HEK293 (cell line): ENCODE results near the gene SIM2.
A peak's percentile ranks its signal among the peaks of the same experiment; 100 is the strongest.

Experiments
- CTCF ChIA-PET: fragments of 350-600 bp; formaldehyde crosslinking; extraction: SDS; loops from one replicate; lab custom pipeline; 2021; ENCODE audit warnings: antibody characterized with exemption; lab: Yijun Ruan, JAX
- POLR2A ChIA-PET: fragments of 300-600 bp; formaldehyde crosslinking; extraction: SDS; loops from one replicate; lab custom pipeline; 2020; ENCODE audit warnings: antibody characterized with exemption, inconsistent platforms; lab: Yijun Ruan, JAX
- H3K27ac ChIP-seq: fragments of 200-500 bp; sonication (Bioruptor generic); 2 replicates; pipeline ENCODE4 v1.5.1; 2014; ENCODE audit warnings: low read depth, low read length, control low read depth, inconsistent platforms; ENCODE audit errors: extremely low read depth
- H3K36me3 ChIP-seq, 2 experiments: fragments of 200-500 bp in 1 of 2; sonication (Bioruptor generic) in 1 of 2; 1 replicate in 1 of 2; 2 replicates in 1 of 2; pipeline ENCODE4 v1.5.1; 2014 to 2017; ENCODE audit warnings: inconsistent platforms in 2 of 2, low read length in 2 of 2; ENCODE audit not compliant: control insufficient read depth in 2 of 2, insufficient read depth in 1 of 2
- H3K4me1 ChIP-seq: fragments of 200-500 bp; sonication (Bioruptor generic); 2 replicates; pipeline ENCODE4 v1.5.1; 2014; ENCODE audit warnings: mild to moderate bottlenecking, low read length, inconsistent platforms; ENCODE audit not compliant: control insufficient read depth, insufficient read depth
- H3K4me3 ChIP-seq: 2 replicates; pipeline ENCODE4 v1.5.1; 2011; ENCODE audit warnings: low read depth, mild to moderate bottlenecking, control low read depth, low read length, moderate library complexity
- H3K9me3 ChIP-seq: fragments of 200-500 bp; sonication (Bioruptor generic); 2 replicates; pipeline ENCODE4 v1.5.1; 2014; ENCODE audit warnings: low read depth, low read length, inconsistent platforms; ENCODE audit not compliant: control insufficient read depth, insufficient read depth
- GLI2 ChIP-seq: fragments of 450-650 bp; formaldehyde crosslinking; IDR thresholded peaks from 2 replicates; pipeline ENCODE4; 2017; ENCODE audit warnings: missing biosample characterization, missing genetic modification characterization, low read depth, borderline replicate concordance
- GLIS2 ChIP-seq: fragments of 450-650 bp; formaldehyde crosslinking; IDR thresholded peaks from 2 replicates; pipeline ENCODE4 v1.5.1; 2016; ENCODE audit warnings: missing biosample characterization, missing genetic modification characterization
- IKZF3 ChIP-seq: fragments of 450-650 bp; IDR thresholded peaks from 2 replicates; pipeline ENCODE4 v1.5.0; 2018; ENCODE audit warnings: missing biosample characterization, mild to moderate bottlenecking, missing genetic modification characterization, moderate library complexity
- KLF1 ChIP-seq: fragments of 450-650 bp; formaldehyde crosslinking; IDR thresholded peaks from 2 replicates; pipeline ENCODE4 v1.5.1; 2016; ENCODE audit warnings: missing biosample characterization, missing genetic modification characterization
- KLF10 ChIP-seq: fragments of 450-650 bp; IDR thresholded peaks from 2 replicates; pipeline ENCODE4 v1.5.1; 2018; ENCODE audit warnings: missing biosample characterization, mild to moderate bottlenecking, missing genetic modification characterization
- KLF16 ChIP-seq: fragments of 450-650 bp; formaldehyde crosslinking; IDR thresholded peaks from 2 replicates; pipeline ENCODE4 v1.5.1; 2017; ENCODE audit warnings: missing biosample characterization, missing genetic modification characterization
- MYNN ChIP-seq: fragments of 450-650 bp; formaldehyde crosslinking; IDR thresholded peaks from 2 replicates; pipeline ENCODE4 v1.5.1; 2016; ENCODE audit warnings: missing biosample characterization, missing genetic modification characterization, borderline replicate concordance
- OVOL3 ChIP-seq: fragments of 450-650 bp; formaldehyde crosslinking; IDR thresholded peaks from 2 replicates; pipeline ENCODE4 v1.5.1; 2016; ENCODE audit warnings: missing biosample characterization, missing genetic modification characterization
- PRDM1 ChIP-seq: fragments of 450-650 bp; formaldehyde crosslinking; IDR thresholded peaks from 2 replicates; pipeline ENCODE4; 2016; ENCODE audit warnings: missing biosample characterization, missing genetic modification characterization
- SCRT2 ChIP-seq: fragments of 450-650 bp; formaldehyde crosslinking; IDR thresholded peaks from 2 replicates; pipeline ENCODE4 v1.5.1; 2016; ENCODE audit warnings: missing biosample characterization, missing genetic modification characterization
- SP2 ChIP-seq: fragments of 450-650 bp; formaldehyde crosslinking; IDR thresholded peaks from 2 replicates; pipeline ENCODE4 v1.5.1; 2016; ENCODE audit warnings: missing biosample characterization, missing genetic modification characterization
- SP3 ChIP-seq: fragments of 450-650 bp; formaldehyde crosslinking; IDR thresholded peaks from 2 replicates; pipeline ENCODE4 v1.5.1; 2016; ENCODE audit warnings: missing biosample characterization, missing genetic modification characterization
- ZBTB8A ChIP-seq: fragments of 450-650 bp; formaldehyde crosslinking; IDR thresholded peaks from 2 replicates; pipeline ENCODE4 v1.5.1; 2016; ENCODE audit warnings: missing biosample characterization, missing genetic modification characterization
- ZFHX2 ChIP-seq: fragments of 450-650 bp; formaldehyde crosslinking; conservative IDR thresholded peaks from 2 replicates; pipeline ENCODE4 v1.5.1; 2016; ENCODE audit warnings: missing biosample characterization, missing genetic modification characterization
- ZFP41 ChIP-seq: fragments of 450-650 bp; formaldehyde crosslinking; IDR thresholded peaks from 2 replicates; pipeline ENCODE4 v1.5.1; 2016; ENCODE audit warnings: missing biosample characterization, missing genetic modification characterization, borderline replicate concordance
- ZFP69B ChIP-seq: fragments of 450-650 bp; formaldehyde crosslinking; IDR thresholded peaks from 2 replicates; pipeline ENCODE4 v1.5.1; 2016; ENCODE audit warnings: missing biosample characterization, missing genetic modification characterization
- ZIC2 ChIP-seq: fragments of 450-650 bp; formaldehyde crosslinking; IDR thresholded peaks from 2 replicates; pipeline ENCODE4 v1.5.1; 2016; ENCODE audit warnings: missing biosample characterization, missing genetic modification characterization
- ZNF169 ChIP-seq: fragments of 450-650 bp; formaldehyde crosslinking; IDR thresholded peaks from 2 replicates; pipeline ENCODE4 v1.5.1; 2016; ENCODE audit warnings: missing biosample characterization, missing genetic modification characterization
- ZNF335 ChIP-seq: fragments of 450-650 bp; formaldehyde crosslinking; conservative IDR thresholded peaks from 2 replicates; pipeline ENCODE4 v1.5.1; 2016; ENCODE audit warnings: missing biosample characterization, missing genetic modification characterization
- ZNF423 ChIP-seq: fragments of 450-650 bp; formaldehyde crosslinking; IDR thresholded peaks from 2 replicates; pipeline ENCODE4 v1.5.1; 2016; ENCODE audit warnings: missing biosample characterization, missing genetic modification characterization
- ZNF473 ChIP-seq: fragments of 450-650 bp; formaldehyde crosslinking; IDR thresholded peaks from 2 replicates; pipeline ENCODE4 v1.5.1; 2017; ENCODE audit warnings: missing biosample characterization, missing genetic modification characterization
- ZNF596 ChIP-seq: fragments of 450-650 bp; IDR thresholded peaks from 2 replicates; pipeline ENCODE4 v1.5.0; 2018; ENCODE audit warnings: missing biosample characterization, mild to moderate bottlenecking, missing genetic modification characterization, moderate library complexity
- ZNF600 ChIP-seq: fragments of 450-650 bp; formaldehyde crosslinking; IDR thresholded peaks from 2 replicates; pipeline ENCODE4 v1.5.1; 2016; ENCODE audit warnings: missing biosample characterization, missing genetic modification characterization
- ZNF658 ChIP-seq: fragments of 450-650 bp; formaldehyde crosslinking; IDR thresholded peaks from 2 replicates; pipeline ENCODE4; 2016; ENCODE audit warnings: missing biosample characterization, missing genetic modification characterization
- ZNF677 ChIP-seq: fragments of 450-650 bp; IDR thresholded peaks from 2 replicates; pipeline ENCODE4 v1.5.0; 2018; ENCODE audit warnings: missing biosample characterization, mild to moderate bottlenecking, missing genetic modification characterization, moderate library complexity
- ZNF747 ChIP-seq: fragments of 450-650 bp; formaldehyde crosslinking; IDR thresholded peaks from 2 replicates; pipeline ENCODE4 v1.5.1; 2016; ENCODE audit warnings: missing biosample characterization, missing genetic modification characterization
- ZNF776 ChIP-seq: fragments of 450-650 bp; formaldehyde crosslinking; IDR thresholded peaks from 2 replicates; pipeline ENCODE4 v1.5.0; 2017; ENCODE audit warnings: missing biosample characterization, missing genetic modification characterization, borderline replicate concordance
- TF ChIP-seq, protein P1 (sequence below): fragments of 450-650 bp; formaldehyde crosslinking; IDR thresholded peaks from 2 replicates; pipeline ENCODE4 v1.5.1; 2016; ENCODE audit warnings: missing biosample characterization, missing genetic modification characterization
- TF ChIP-seq, protein P2 (sequence below): fragments of 450-650 bp; formaldehyde crosslinking; IDR thresholded peaks from 2 replicates; pipeline ENCODE4 v1.5.1; 2016; ENCODE audit warnings: missing biosample characterization, missing genetic modification characterization
- TF ChIP-seq, protein P3 (sequence below): fragments of 450-650 bp; formaldehyde crosslinking; IDR thresholded peaks from 2 replicates; pipeline ENCODE4 v1.5.1; 2016; ENCODE audit warnings: missing biosample characterization, missing genetic modification characterization, low read depth
- TF ChIP-seq, protein P4 (sequence below): sonication (generic); formaldehyde crosslinking; IDR thresholded peaks from 2 replicates; pipeline ENCODE4 v1.8.1; 2022; ENCODE audit warnings: mild to moderate bottlenecking, moderate library complexity, missing genetic modification reagents

Gene SIM2

DNA sequence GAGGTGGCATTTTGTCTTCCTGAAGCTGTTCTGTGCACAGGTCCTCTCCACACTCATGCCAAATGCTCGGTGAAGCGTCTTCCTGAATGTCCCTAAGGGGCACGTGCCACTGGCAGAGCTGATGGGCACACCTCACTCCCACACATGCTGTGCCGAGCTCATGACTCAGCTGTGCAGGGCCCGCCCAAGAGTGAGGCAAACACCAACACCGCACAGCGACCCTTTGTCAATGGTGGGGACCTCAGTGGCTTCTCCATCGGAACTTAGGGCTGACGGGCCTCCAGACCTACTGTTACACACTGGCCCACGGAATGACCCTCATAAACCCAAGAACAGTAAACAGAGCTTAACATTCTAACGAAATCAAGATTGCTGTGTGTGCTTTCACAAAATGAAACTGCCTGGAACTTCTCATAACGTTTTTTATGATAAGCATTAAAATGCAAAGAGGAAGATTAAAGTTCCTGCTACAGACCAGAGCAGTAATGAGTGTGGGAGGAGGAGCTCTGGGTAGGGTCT lies 89.3 kb downstream of the SIM2 start (continued):
- TF ChIP-seq, protein P1, sequence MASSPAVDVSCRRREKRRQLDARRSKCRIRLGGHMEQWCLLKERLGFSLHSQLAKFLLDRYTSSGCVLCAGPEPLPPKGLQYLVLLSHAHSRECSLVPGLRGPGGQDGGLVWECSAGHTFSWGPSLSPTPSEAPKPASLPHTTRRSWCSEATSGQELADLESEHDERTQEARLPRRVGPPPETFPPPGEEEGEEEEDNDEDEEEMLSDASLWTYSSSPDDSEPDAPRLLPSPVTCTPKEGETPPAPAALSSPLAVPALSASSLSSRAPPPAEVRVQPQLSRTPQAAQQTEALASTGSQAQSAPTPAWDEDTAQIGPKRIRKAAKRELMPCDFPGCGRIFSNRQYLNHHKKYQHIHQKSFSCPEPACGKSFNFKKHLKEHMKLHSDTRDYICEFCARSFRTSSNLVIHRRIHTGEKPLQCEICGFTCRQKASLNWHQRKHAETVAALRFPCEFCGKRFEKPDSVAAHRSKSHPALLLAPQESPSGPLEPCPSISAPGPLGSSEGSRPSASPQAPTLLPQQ: peak; percentile 78; the same call in 1 of the 2 replicates
- peak; percentile 61 for TF ChIP-seq ZIC2 (tag by site-specific recombination)
- TF ChIP-seq, protein P2, sequence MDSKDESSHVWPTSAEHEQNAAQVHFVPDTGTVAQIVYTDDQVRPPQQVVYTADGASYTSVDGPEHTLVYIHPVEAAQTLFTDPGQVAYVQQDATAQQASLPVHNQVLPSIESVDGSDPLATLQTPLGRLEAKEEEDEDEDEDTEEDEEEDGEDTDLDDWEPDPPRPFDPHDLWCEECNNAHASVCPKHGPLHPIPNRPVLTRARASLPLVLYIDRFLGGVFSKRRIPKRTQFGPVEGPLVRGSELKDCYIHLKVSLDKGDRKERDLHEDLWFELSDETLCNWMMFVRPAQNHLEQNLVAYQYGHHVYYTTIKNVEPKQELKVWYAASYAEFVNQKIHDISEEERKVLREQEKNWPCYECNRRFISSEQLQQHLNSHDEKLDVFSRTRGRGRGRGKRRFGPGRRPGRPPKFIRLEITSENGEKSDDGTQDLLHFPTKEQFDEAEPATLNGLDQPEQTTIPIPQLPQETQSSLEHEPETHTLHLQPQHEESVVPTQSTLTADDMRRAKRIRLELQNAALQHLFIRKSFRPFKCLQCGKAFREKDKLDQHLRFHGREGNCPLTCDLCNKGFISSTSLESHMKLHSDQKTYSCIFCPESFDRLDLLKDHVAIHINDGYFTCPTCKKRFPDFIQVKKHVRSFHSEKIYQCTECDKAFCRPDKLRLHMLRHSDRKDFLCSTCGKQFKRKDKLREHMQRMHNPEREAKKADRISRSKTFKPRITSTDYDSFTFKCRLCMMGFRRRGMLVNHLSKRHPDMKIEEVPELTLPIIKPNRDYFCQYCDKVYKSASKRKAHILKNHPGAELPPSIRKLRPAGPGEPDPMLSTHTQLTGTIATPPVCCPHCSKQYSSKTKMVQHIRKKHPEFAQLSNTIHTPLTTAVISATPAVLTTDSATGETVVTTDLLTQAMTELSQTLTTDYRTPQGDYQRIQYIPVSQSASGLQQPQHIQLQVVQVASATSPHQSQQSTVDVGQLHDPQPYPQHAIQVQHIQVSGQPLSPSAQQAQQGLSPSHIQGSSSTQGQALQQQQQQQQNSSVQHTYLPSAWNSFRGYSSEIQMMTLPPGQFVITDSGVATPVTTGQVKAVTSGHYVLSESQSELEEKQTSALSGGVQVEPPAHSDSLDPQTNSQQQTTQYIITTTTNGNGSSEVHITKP: peak; percentile 58; the same call in 1 of the 2 replicates
- TF ChIP-seq GLIS2 (tag by site-specific recombination): peak; percentile 29; the same call in 1 of the 2 replicates
- no peak for TF ChIP-seq ZFP41 (tag by site-specific recombination)
- no peak for TF ChIP-seq PRDM1
- peak; percentile 68 for TF ChIP-seq ZNF600 (tag by site-specific recombination)
- peak; percentile 83 for TF ChIP-seq ZFHX2 (tag by site-specific recombination)
- no peak for TF ChIP-seq ZNF776 (tag by site-specific recombination)
- TF ChIP-seq ZFP69B: peak; percentile 63
- no peak for TF ChIP-seq ZNF658
- peak; percentile 53; the same call in 1 of the 2 replicates for TF ChIP-seq ZNF423 (tag by site-specific recombination)
- TF ChIP-seq KLF16 (tag by site-specific recombination): peak; percentile 43; the same call in 1 of the 2 replicates
- TF ChIP-seq SP3 (tag by site-specific recombination): peak; percentile 17; the same call in 1 of the 2 replicates
- TF ChIP-seq ZNF677: no peak
- TF ChIP-seq GLI2 (tag by site-specific recombination): no peak
- no peak for TF ChIP-seq SCRT2 (tag by site-specific recombination)
- TF ChIP-seq ZNF169 (tag by site-specific recombination): no peak
- TF ChIP-seq KLF10 (tag by site-specific recombination): no peak
- no peak for TF ChIP-seq MYNN (tag by site-specific recombination)
- TF ChIP-seq ZBTB8A (tag by site-specific recombination): 0 out of 2 replicates have a peak, but pooled peaks have one; percentile 16
- TF ChIP-seq IKZF3 (tag by site-specific recombination): 0 out of 2 replicates have a peak, but pooled peaks have one; percentile 12
- peak; percentile 61 for TF ChIP-seq ZNF335 (tag by site-specific recombination)
- peak; percentile 73 for TF ChIP-seq KLF1 (tag by site-specific recombination)

DNA sequence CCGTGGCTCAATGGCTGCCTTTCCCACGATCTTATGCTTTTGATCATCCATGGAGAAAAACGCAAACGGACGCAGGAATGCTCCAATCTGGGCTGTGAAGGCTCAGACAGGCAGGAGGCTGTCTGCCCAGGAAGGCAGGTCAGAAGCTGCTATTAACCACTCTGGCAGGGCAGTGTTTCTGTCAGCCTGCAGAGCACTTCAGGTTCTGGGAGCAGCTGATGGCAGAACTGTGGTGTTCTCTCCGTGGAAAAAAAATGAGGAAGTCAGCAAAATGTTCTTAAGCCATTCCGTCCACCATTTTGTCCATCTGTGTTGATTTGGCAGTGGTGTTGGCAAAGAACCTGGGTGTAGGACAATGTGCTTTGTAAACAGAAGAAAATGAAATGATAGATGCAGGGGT lies 91.7 kb downstream of the SIM2 start:
- no peaks in the 10 kb centered on the region for H3K36me3 ChIP-seq
- no peak overlapping the region for H3K4me3 ChIP-seq
- no peak overlapping the region for H3K27ac ChIP-seq
- no peaks in the 10 kb centered on the region for H3K9me3 ChIP-seq
- ChIA-PET POLR2A (no interaction called here), CTCF (interaction anchor here (0.6 kb wide), 1 partner anchor 520 kb away, joined by 3 read pairs; no protein-coding TSS in a partner anchor)
- H3K4me1 ChIP-seq: peaks cover 4% of the 10 kb centered on the region; the same call in 1 of the 2 replicates
- TF ChIP-seq OVOL3 (tag by site-specific recombination) (no peak), ZNF747 (tag by site-specific recombination) (no peak), ZNF658 (no peak), ZNF473 (tag by site-specific recombination) (no peak), ZNF596 (tag by site-specific recombination) (no peak), SP2 (no peak)
- TF ChIP-seq, protein P3, sequence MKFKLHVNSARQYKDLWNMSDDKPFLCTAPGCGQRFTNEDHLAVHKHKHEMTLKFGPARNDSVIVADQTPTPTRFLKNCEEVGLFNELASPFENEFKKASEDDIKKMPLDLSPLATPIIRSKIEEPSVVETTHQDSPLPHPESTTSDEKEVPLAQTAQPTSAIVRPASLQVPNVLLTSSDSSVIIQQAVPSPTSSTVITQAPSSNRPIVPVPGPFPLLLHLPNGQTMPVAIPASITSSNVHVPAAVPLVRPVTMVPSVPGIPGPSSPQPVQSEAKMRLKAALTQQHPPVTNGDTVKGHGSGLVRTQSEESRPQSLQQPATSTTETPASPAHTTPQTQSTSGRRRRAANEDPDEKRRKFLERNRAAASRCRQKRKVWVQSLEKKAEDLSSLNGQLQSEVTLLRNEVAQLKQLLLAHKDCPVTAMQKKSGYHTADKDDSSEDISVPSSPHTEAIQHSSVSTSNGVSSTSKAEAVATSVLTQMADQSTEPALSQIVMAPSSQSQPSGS (tag by site-specific recombination): no peak
- TF ChIP-seq, protein P4, sequence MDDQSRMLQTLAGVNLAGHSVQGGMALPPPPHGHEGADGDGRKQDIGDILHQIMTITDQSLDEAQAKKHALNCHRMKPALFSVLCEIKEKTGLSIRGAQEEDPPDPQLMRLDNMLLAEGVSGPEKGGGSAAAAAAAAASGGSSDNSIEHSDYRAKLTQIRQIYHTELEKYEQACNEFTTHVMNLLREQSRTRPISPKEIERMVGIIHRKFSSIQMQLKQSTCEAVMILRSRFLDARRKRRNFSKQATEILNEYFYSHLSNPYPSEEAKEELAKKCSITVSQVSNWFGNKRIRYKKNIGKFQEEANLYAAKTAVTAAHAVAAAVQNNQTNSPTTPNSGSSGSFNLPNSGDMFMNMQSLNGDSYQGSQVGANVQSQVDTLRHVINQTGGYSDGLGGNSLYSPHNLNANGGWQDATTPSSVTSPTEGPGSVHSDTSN (CRISPR knock-in tag): no peak
